Esophagus squamous epithelium (tissue), 4 donors: ENCODE results near the gene MTOR.

Experiments used
- CTCF ChIP-seq, 6 experiments: fragments of 450-650 bp in 4 of 6; fragments of 200-600 bp in 2 of 6; sonication (generic) in 2 of 6; IDR thresholded peaks; one replicate each; pipeline ENCODE4 v1.5.1; 2016 to 2019; ENCODE audit warnings: antibody characterized with exemption in 6 of 6, mild to moderate bottlenecking in 4 of 6, moderate library complexity in 4 of 6
- POLR2A ChIP-seq, 4 donors: fragments of 450-650 bp; IDR thresholded peaks; one replicate each; pipeline ENCODE4 v1.6.1; 2017; ENCODE audit warnings: antibody characterized with exemption in 4 of 4, mild to moderate bottlenecking in 4 of 4, moderate library complexity in 3 of 4

DNA sequence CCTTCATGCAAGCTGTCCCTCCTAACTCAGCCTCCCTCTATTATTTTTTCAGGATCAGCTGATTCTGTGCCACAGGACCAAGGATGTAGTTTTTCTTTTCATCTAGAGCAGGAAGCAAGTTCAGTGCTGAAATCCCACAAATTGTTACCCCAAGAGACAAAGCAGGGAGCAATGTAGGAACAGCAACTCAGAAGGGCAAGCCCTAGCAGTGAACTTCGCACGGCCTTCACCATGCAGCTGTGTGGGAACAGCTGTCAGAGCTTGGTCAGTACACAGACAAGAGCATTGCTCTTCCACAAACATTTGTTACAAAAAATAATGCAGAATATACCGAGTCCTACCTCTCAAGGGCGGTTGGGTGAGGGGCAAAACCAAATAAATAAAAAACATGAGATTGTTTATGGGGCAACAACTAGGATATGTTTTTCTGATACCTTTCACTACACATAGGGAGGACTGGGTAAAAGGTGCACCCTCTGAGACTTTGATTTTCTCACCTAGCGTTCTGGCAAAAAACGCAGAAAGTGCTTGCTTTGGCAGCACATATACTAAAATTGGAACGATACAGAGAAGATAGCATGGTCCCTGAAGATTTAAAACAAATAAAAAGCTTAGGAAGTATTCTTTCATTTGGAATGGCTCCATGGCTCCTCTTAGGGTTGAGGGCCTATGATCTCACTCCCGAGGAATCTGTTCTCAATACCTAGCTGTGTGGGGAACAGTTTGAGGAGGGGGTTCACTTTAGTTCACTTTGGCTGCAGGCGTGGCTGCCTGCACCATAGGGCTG lies 110.3 kb downstream of the MTOR start:
- TF ChIP-seq CTCF (IDR thresholded peaks at IDR 0.05), result no peak
- TF ChIP-seq POLR2A (IDR thresholded peaks at IDR 0.05), result no peak
